Hindlimb muscle (tissue), 1 donor: ENCODE results near the gene METAP2. TPM values are rescaled to one million over a fixed set of nuclear protein-coding genes. Genes with fewer than 3 reads are reported as not detected.

Experiments
- DNase-seq: peaks from one replicate; pipeline ENCODE4 v3.0.0-alpha.2; 2013
- polyA plus RNA-seq: library from polyadenylated mRNA; unstranded; fragments of 120-200 nt; gene quantifications from one replicate; pipeline ENCODE4 v1.2.1, GENCODE V29; 2013; ENCODE audit not compliant: insufficient read length

The METAP2 gene
- polyA plus RNA-seq, 1 donor = 101 TPM

DNA sequence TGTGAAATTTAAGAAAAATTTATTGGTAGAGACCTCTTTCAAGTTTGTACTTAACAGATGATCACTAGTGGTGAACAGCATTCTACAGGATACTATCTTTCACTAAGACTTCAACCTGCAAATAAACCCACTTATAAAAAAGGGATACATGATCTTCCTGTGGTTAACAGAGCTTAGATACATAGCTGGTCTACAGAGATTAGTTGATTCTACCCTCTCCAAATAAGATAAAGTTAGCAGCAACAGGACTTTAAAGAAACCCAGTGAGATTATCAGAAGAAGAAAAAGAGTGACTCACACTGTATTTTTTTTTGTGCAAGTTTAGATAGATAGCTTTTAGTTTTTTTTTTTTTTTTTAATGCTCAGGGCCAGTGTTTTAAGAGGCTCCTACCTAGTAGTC lies 42.8 kb downstream of the METAP2 start:
- DNase-seq = no peak

DNA sequence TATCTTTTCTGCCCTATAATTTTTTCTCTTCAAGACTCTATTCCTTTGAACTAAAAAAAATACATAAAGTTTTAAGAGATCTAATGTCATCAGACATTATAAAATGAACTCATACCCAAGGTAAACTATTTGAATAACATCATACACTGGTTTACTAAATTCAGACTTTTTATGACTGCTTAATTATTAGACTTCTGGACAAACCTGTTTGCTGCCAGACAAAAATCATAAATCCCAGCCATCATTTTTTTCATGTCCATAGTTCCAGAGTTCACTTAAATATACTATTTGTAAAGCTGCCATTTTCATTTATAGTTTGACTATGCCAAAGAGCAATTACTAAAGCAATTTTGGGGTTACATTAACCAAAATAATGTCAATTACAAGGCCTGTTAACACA lies 43.3 kb downstream of the METAP2 start:
- no peak for DNase-seq

DNA sequence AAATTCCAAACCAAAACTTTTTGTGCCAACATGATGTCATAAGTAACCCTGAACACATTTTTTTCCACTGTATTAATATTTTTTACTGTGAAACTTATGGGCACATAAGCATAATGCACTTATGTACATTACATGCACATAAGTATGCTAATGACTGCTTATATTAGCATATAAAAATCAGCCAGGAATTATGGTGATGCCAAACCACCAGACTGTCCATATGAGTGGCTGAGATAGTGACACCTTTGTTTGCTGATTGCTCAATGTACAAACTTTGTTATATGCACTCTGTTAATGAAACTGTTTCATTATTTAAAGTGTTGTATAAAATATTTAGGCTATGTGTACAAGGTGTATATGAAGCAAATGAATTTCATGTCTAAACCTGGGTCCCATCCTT lies 45.0 kb downstream of the METAP2 start:
- no peak for DNase-seq

DNA sequence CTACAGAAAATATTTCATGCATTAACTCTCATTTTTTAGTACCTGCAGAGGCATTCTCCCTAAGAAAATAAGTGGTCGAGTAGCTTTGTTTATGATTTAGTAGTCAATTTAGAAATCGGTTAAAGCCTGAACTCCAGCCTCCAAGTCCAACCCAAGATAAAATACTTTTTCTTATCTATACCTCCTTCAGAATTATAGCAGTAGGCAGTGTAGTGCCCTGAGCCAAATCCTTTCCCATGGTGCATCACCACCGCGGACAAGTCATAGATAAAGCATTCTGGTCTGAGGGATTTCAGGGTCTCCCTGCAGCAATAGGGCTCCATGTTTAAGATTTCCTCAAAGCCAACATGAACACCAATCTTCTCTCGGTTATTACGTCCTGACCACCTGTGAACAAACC lies 46.9 kb downstream of the METAP2 start:
- no peak for DNase-seq

DNA sequence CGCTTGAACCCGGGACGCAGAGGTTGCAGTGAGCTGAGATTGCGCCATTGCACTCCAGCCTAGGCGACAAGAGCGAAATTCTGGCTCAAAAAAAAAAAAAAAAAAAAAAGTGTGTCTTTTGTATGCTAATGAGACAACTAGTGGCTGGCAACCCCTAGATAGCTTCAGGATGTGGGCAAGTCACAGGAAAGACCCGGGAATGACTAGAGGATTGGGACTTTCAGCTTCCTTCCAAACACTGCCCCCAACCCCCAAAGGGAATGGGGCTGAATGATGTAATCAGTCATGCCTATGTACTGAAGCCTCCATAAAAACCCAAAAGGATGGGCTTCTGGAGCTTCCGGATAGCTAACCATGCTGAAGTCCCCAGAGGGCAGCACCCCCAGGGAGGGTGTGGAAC lies 48.7 kb downstream of the METAP2 start:
- DNase-seq = no peak

DNA sequence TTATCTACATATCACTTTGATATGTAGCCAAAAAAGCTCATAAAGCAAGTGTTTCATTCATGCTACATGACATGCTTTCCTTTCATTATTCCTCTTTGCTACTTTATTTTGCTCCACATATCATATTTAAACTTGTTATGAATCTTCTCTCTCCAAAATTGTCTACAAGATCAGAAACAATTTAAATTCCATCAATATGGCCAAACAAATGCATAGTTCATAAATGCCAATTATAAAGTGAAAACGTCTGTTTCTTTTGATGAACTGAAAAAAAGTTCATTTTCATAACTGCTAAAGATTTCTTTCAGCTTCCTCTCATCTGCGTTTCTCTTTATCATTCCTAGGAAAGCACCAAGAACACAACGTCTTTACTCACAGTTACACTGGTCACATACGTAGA lies 54.5 kb downstream of the METAP2 start:
- DNase-seq = no peak

DNA sequence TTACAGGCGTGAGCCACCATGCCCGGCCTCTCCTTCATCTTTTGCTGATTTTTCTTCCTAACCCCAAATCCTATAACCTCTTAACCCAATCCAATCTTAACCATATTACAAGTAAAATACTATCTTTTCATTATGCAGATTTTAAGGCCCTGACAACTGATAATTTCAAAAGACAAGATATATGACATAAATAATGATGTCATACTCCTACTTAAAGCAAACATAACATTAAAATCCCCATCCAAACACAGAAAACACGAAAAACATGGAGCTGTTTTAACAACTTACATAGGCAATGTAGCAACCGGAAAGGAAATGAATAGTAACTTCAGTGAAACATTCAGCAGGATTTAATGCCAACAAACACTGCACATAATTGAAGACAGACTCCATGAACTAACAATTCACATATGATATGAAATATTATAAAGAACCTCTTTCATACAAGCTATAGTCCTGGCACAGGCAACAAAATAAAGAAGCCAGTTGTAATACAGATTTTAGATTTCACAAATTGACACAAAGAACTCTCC lies 55.8 kb downstream of the METAP2 start:
- DNase-seq = no peak

DNA sequence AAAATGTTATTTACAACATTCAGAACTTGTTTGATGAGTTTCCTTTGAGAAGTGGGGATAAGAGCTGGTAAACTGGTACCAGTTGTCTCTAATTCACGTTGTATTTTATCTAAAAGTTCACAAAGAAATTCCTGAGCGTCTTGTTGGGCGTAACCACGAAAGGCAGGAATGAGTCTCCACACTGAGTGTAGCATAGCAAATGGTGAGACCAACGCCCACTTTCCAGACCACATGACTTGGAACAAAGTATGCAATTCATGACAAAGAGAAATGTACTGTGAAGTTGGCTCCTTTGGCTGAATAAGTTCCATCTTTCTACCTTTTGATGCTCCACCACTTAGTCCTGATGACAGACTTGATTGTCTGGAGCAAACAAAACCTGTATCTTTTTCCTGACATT lies 58.9 kb downstream of the METAP2 start:
- no peak for DNase-seq

DNA sequence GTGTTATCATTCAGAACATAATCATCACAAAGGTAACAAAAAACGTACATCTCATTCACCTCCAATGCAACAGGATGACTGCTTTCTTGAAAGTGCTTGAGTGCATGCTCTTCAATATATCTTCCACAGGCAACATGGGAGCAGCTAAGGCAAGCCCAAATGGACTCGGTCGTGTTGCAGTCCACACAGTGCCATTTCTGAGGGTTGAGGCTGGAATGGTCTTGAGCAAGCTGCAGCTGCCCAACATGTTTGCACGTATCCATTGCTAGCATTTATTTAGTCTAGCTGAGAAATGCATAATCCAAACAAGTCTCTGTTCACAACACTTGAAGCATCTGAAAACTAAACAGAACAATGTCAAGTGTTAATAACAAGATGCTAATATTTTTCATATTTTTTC lies 60.0 kb downstream of the METAP2 start:
- no peak for DNase-seq

DNA sequence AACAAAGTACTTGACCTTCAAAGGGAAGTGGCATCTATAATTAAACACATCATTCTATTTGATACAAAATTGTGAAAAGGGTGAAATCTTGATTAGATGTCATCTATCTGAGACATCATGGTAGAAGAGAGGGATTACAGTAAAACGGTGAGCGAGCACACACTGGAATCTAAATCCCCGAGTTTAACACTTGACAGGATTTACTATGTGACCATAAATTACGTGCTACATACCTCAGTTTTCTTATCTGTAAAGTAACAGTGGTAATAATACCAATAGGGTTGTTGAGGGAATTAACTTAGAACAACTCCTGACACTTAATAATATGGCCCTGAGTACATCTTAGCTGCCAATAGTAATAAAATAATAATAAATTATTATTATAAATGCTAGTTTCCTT lies 64.1 kb downstream of the METAP2 start:
- DNase-seq = no peak

DNA sequence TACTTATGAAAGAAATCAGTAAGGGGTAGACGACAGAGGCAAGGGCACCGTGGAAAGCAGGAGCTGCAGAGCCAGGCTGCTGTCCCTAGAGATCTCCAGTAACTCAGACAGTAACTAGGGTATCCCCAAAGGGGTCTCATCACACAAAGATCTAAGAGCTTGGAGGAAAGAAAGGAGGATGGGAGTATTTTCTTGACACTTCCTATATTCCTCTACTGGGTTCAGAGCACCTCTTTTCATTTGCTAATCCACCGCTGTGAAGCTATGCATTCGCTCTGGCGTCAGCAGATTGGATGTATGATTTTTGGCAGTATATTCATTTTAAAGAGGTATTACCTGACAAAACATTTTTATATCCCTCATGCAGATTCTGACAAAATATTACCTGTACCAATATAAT lies 64.7 kb downstream of the METAP2 start:
- no peak for DNase-seq

DNA sequence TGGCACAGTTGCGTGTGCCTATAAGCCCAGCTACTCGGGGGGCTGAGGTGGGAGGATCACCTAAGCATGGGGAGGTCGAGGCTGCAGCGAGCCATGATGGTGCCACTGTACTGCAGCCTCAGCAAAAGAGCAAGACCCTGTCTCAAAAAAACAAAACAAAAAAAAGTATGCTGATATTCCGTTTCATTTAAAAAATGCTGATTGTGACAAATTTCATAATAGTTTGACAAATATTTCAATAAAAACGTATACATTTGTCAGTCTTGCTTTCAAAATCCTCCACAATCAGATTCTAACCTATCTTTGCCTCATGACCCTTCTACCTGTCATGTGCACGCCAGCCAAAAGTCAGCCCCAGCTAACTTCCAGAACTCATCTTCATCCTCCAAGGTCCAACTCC lies 67.5 kb downstream of the METAP2 start:
- no peak for DNase-seq

DNA sequence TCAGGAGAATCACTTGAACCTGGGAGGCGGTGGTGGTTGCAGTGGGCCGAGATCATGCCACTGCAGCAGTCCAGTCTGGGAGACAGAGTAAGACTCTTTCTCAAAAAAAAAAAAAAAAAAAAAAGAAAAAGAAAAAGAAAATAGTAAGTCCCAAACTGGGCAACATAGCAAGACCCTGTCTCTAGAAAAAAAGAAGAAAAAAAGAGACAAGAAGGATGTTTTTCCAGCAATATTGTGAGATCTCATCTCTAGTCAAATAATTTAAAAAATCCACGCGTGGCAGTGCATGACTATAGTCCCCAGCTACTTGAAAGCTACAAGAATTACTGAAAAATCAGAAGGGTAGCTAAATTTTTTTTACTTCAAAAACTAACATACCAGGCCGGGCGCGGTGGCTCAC lies 69.4 kb downstream of the METAP2 start:
- DNase-seq = no peak

DNA sequence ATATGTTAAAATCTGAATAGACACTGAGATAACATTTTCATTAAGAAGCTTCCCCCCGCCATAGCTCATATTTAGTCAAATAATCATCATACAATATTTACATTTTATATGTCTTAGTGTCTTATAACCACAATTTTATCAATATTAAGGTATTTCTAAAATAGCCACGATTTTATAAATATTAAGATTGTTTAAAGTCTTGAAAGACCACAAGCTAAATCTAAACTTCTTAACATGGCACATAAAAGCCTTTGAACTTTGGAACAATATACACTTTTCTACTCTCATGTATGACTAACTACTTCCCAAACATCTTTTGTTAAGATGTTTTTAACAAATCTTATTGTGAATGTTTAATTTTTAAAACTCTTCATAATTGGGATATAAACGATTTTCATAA lies 70.8 kb downstream of the METAP2 start:
- DNase-seq = no peak

DNA sequence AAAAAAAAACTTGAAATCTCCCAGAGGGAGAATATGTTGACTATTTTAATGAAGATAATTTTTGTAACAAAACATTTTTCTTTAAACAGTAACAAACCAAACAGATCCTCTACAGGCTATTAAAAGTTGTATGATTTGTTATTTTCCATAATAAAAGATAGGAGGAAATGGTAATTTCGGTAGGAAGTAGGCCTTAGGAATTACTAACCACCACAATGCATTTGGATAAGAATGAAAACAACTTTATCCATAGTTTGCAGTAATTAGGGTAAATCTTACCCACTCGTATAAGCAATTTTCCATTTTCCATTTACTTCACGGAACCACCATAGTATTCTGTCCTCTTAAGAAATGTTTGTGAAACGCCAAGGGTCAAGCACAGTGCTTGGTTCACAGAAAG lies 71.4 kb downstream of the METAP2 start:
- DNase-seq = no peak

DNA sequence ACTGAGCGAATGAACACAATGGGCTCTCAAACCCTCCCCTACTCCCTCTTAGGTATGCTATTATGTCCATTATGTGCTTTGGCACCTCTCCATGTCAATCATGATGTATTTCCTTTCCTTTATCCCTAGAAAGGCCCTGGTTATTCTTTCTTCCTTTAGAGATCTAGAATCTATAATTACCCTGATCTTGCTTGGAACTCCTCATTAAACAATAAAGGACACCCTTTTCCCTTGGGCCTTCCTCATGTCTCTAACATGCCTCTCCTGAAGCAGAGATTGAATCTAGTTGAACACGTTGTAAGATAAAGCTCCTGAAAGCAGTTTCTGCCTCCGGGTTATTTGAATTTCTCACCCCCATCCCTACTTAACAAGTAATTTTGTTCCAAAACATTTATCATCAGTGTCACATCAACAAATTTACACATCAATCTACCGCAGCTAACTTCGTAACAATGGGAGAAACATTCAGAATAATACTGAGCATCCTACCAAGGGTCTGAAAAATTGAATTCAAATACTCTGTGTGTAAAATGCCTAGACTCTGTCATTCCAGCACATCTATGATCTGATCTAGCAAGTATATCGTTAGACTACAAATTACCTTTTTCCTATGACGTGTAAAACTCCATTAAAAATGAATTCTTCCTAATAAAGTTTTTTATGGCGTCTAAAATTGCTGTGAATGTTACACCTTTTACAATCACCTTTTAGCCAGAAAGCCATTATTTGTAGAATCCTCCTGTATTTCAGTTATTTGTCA lies 72.0 kb downstream of the METAP2 start:
- no peak for DNase-seq

DNA sequence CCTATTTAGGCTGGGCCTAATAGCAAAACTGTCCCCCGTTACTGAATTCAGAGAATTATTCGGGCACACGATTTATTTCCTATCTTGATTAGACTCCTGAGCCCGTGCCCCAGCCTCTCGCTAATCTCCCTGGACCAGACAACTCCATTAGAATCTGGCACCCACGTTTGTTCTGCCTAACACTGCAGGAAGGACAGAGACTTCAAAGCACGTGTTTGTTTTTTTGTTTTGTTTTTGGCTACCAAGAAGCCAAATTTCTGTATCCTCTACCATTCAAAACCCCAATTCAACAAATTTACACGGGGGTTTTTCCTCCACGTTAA lies 72.5 kb downstream of the METAP2 start:
- DNase-seq = no peak

DNA sequence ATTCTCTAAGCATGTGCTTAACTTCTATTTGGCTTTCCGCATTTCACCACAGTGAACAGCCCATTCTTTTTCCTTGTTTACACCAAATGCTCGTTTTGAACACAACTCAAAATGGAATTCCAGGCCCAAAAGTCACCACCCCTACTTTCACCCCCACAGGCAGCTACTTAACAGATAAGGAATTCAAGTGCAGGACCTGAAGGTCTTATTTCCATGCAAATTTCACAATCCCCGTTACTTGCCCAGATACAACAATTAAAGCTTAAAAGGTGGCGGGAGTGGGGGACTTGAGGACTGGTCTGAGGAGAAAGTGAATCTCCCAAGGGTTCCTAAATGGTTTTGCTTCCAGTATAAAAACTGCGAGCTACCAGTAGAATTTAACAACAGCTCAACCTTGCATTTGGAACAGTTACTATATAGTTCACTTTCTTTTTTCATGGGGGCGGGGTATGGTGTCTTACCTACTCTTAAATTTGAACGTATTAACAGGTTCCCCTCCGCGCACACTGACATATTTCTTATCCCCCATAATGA lies 73.6 kb downstream of the METAP2 start:
- no peak for DNase-seq

DNA sequence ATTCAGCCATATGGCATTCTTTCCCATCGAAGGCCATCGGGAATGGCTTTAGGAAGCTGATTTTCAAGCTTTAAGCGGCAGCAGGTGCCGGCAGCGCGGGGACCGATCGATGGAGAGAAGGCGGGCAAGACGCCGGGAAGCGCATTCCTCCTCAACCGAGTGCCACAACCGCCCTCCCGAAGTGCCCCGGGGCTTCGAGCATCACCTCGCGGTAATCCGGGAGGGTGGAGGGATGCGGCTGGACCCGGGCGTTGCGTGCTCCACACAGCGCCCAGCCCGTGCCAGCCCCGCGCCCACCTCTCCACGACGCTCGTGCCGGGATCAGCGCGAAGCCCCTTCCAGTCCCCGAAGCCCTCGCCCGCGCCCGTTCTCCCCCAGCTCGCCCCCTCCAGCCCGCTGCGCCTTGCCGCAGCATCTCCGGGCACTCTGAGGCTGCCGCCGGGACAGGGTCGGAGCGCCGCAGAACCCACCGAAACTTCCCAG lies 74.1 kb downstream of the METAP2 start:
- no peak for DNase-seq

DNA sequence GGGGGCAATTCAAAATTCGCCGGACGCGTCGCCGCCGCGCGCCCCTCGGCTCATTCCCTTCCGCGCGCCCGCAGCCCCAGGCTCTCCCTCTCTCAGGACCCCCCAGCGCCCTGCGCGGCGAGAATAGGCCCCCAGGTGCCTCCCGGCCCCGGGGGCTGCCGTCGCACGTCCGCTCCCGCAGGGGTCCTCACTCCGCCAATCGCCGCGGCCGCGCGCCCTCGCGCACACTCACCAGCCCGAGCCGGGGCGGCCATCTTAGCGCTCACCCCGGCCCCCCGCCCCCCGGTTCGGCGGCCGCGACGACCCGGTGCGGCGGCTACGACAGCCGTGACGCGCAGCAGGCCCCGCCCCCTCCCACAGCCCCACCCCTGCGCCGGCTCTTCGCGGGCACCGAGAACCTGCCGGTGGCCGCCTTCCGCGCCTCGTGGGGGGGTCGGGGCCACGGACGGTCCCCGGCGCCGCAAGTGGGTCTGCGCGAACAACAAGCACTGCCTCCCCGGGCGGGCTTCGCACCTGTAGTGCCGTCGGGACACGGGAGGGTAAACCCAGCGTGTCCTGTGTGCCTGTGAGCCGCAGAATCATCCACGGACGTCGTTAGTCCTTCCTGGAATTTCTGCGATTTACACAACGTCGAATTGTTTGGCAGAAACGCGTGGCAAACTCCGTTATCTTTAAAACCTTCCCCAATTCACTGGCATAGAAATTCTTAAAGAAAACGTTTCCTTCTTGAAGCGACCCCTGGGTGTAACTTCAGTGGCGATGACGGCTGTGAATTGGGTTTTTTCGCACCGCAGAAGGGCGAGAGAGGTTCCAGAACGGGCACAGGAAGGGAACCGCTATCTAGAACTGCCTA lies 74.8 kb downstream of the METAP2 start:
- DNase-seq = no peak

DNA sequence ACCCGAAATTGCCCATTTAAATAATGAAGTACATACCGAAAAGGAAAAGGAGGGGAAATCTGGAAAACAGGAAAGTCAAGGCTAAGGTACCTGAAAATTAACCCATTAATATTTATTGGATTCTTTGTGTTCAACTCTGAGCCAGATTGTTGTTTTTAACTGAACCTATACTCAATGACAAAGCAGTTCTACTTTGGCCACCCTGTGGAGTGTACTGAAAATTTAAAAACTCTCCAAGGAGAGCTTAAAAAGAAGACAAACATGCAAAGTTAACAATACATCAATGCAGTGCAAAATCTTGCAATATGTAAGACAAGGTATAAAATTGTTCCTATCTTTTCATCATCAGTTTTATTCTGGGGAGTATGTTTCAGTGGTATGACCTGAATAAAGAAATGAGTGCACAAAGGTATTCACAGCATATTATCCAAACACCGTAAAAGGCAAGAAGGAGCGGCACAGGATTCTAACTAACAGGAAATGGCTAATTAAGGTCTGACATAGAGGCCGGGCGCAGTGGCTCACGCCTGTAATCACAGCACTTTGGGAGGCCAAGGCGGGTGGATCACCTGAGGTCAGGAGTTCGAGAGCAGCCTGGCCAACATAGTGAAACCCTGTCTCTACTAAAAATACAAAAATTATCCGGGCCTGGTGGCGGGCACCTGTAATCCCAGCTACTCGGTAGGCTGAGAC lies 75.6 kb downstream of the METAP2 start:
- DNase-seq = no peak

DNA sequence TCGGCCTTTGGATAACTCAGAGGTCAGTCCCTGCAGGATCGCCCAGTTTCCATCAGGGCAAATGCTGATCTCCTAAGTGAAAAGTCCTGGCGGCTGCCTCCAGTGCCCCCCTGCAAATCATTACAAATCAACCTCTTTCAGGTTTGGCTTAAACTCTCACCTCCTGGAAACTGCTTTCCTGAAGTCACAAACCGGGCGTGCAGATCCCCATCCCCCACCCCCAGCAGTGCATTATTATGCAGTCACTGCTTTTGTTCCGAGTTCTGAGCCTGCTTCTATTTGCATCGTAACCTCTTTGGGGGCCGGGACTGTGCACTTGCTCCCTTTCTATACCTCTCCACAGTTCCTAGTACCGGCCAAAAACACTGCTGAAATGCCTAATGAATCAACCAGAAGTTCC lies 77.4 kb downstream of the METAP2 start, which contains the start of gene USP44:
Gene USP44, minus strand, starts transcription at position 172 of the 400 bp plus-strand sequence. CDS start 17,220 bp downstream, outside the sequence.
- DNase-seq = no peak
